GM13977 (cell line): ENCODE data around the gene FXYD3.

Experiments
- DNase-seq: peaks from one replicate; pipeline ENCODE4 v3.0.0; 2012; ENCODE audit warnings: low spot score
- in situ Hi-C: fragments of 300-500 bp; cut with MboI; formaldehyde crosslinking; loops from one replicate; pipeline ENCODE4 v1.12.0; 2022; ENCODE audit warnings: low sequenced_read_pairs, low pct_unique_long_range_greater_than_20kb, mixed read lengths, inconsistent platforms; ENCODE audit not compliant: unreplicated experiment
- TF ChIP-seq, protein P1 (sequence below): IDR thresholded peaks from 2 replicates; pipeline ENCODE4 v1.5.1; 2012; ENCODE audit warnings: mild to moderate bottlenecking, control low read depth; ENCODE audit not compliant: insufficient read depth; ENCODE audit errors: extremely low read depth, missing control alignments

Gene FXYD3

DNA sequence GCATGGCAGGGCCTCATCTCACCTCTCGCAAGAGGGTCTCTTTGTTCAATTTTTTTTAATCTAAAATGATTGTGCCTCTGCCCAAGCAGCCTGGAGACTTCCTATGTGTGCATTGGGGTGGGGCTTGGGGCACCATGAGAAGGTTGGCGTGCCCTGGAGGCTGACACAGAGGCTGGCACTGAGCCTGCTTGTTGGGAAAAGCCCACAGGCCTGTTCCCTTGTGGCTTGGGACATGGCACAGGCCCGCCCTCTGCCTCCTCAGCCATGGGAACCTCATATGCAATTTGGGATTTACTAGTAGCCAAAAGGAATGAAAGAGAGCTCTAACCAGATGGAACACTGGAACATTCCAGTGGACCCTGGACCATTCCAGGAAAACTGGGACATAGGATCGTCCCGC, 8.0 kb downstream of the FXYD3 start:
- no peak for DNase-seq
- in situ Hi-C loops = no loop called here
- TF ChIP-seq, protein P1, sequence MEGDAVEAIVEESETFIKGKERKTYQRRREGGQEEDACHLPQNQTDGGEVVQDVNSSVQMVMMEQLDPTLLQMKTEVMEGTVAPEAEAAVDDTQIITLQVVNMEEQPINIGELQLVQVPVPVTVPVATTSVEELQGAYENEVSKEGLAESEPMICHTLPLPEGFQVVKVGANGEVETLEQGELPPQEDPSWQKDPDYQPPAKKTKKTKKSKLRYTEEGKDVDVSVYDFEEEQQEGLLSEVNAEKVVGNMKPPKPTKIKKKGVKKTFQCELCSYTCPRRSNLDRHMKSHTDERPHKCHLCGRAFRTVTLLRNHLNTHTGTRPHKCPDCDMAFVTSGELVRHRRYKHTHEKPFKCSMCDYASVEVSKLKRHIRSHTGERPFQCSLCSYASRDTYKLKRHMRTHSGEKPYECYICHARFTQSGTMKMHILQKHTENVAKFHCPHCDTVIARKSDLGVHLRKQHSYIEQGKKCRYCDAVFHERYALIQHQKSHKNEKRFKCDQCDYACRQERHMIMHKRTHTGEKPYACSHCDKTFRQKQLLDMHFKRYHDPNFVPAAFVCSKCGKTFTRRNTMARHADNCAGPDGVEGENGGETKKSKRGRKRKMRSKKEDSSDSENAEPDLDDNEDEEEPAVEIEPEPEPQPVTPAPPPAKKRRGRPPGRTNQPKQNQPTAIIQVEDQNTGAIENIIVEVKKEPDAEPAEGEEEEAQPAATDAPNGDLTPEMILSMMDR = no peak

DNA sequence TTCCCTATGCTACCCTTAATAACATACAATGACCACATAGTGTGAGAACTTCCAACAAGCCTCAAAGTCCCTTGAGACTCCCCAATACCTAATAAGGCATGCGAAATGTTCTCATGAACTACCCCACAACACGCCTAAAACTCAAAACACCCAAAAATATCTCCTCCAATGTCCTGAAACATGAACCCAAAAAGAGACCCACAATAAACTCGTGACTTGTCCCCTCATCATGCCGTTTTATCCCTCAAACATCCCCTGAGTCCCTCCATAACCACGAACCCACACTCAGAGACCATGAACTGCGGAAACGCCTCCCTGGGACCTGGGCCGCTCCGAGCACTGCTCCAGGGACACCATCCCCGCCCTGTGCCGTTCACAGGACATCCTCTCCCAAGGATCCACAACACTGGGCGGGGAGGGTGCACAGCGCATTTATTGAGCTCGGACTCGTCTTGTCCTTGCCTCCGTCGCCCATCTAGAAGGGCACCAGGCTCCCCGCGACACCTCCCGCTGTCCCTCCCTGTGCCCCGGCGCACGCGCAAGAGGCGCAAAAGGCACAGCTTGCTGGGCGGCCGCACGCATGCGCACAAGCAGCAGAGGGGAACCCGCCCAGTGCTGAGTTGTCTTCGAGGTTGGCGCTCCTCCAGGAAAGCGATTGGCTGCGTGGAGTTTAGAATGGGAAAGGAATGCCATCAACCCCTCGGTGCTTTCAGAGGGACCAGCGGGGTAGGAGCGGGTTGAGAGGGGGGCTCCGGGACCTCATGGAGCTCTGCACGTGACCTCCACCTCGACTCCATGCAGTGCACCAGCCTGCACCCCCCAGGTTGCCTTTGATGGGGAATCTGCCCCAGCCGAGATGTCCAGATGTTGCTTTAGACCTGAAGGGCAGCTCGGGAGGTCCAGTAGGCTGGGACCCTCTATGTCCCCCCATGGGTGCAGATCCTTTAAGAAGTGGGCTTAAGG, 8.8 kb downstream of the FXYD3 start:
- peak; percentile 98 for DNase-seq
- TF ChIP-seq, protein P1 = no peak
- in situ Hi-C loops = no loop called here

DNA sequence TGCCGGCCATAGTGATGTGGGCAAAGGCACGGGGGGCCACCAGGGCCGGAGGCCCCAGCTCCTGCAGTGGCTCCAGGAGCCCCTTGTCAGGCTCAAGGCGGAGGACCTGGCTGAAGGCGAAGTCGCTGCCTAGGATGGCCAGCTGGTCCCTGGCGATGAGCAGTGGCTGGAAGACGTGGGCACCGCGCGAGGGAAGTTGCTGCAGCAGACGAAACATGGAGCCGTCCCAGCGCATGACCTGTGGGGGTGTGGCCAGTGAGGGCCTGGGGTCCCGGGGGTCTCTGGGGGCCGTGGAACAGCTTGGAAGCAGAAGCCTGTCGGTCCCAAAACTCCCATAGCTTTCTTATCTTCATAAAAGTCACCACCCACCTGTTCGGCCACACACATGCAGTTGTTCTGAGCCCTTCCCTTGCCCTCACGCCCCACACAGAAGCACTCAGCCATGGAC, 9.7 kb downstream of the FXYD3 start:
- TF ChIP-seq, protein P1 = no peak
- in situ Hi-C loops = no loop called here
- no peak for DNase-seq

DNA sequence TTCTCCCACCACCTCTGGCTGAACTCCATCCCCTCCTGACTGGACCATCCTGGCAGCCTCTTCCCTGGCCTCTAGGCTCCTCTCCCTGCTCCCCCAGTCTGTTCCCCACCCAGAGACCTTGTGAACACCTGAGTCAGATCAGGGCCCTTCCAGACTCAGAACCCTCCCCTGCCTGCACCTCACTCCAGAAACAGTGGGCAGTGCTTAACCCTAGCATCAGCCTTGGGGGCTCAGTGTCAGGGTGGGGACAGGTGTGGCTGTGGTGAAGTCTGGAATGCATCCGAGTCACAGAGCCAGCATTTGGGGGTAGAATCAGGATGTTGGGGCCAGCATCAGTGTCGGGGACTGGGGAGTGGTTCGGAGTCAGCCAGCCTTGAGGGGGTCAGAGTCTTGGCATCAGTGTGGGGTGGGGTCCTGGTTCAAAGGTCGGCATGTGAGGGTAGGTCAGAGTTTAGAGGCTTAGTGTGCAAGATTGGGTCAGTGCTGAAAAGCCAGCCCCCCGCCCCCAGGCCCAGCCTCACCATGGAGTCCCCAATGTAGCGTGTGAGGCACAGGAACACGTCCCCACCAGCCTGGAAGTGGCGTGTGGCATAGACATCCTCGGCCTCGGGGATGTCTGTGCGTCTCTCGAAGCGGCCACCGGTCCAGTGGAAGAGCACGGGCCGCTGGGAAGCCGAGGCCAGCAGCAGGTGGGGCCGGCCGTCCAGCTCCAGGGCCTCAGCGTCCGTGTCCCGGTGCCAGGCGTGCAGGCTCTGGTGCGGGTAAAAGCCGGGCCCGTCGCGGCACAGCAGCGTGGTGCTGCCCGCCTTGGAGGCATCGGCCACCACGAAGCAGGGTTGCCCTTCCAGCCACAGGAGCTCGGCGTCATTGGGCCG, 10.4 kb downstream of the FXYD3 start:
- in situ Hi-C loops = no loop called here
- TF ChIP-seq, protein P1 = no peak
- DNase-seq = no peak

DNA sequence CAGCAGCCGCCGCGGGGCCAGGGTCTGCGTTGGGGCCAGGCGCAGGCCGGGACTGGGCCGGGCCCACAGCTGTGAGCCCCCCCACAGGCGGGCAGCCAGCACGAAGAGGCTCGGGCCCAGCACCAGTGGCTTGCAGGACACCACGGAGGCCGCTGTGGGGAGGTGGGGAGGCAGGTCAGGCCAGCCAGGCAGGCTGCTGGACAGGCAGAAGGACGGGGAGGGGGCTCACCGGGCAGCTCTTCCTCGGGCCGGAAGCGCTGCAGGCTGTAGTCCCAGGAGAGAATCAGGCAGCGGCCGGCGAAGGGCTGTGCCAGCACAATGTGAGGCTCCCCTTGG, 11.0 kb downstream of the FXYD3 start:
- no peak for DNase-seq
- in situ Hi-C loops = no loop called here
- TF ChIP-seq, protein P1 = no peak

DNA sequence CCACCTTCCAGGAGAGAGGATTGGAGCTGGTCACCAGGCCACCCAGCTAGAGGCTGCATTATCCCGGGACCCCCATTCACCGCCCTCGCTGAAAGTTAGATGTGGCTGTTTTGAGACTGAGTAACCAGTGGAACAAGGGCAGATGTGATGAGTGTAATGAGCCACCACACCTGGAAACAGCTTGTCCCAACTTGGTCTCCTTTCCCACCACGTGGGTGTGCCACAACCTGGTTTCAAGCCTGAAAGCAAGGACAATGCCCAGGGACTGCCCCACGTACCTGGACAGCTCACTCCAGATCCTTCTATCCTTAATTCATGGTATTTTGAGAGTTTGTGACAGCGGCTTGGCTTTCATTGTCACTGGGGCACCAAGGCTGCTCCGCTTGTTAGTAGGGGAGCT, 12.2 kb downstream of the FXYD3 start:
- in situ Hi-C loops = no loop called here
- DNase-seq = no peak
- TF ChIP-seq, protein P1 = no peak
